ENCODE data around the gene PCP4. TPM values are rescaled to one million over a fixed set of nuclear protein-coding genes. Genes with fewer than 3 reads are reported as not detected.

Gene PCP4
- total RNA-seq, 4 donors from 2014 or later = 1.3 to 12.4 (median 1.7) TPM

DNA sequence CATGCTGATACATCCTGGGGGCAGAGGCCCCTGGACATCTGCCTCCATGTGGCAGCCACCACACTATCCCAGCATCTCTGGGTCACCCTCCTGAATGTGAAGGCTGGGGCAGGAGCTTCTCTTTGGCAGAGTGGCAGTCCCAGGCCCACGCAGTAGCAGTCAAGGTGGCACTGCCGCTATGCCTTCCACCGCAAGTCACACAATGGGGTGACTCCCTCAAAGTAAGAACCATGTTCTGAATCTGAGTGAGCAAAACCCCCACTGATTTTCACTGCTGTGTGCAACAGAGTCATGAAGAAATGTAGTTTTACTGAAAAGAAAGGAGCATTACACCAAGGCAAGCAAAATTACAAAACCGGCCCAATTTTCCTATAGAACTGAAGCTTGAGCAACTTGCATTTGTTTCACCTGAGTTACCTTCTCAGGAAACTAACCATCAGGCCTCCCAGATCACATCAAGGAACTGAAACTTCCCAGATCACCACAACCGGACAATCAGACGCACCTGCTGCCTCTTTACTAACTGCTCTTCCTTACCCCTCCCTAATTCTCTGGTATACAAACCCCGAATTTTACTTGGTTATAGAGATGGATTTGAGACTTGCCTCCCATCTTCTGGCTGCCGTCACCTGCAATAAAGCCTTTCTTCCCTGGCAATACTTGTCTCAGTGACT lies 102.6 kb downstream of the PCP4 start:
- 88% methylated on average over 8 of the region's 8 CpGs for WGBS
- TF ChIP-seq EP300 (IDR thresholded peaks at IDR 0.05) (no peak), POLR2AphosphoS5 (IDR thresholded peaks at IDR 0.05) (no peak), POLR2A (IDR thresholded peaks at IDR 0.05) (no peak)
- TF ChIP-seq, protein P1, sequence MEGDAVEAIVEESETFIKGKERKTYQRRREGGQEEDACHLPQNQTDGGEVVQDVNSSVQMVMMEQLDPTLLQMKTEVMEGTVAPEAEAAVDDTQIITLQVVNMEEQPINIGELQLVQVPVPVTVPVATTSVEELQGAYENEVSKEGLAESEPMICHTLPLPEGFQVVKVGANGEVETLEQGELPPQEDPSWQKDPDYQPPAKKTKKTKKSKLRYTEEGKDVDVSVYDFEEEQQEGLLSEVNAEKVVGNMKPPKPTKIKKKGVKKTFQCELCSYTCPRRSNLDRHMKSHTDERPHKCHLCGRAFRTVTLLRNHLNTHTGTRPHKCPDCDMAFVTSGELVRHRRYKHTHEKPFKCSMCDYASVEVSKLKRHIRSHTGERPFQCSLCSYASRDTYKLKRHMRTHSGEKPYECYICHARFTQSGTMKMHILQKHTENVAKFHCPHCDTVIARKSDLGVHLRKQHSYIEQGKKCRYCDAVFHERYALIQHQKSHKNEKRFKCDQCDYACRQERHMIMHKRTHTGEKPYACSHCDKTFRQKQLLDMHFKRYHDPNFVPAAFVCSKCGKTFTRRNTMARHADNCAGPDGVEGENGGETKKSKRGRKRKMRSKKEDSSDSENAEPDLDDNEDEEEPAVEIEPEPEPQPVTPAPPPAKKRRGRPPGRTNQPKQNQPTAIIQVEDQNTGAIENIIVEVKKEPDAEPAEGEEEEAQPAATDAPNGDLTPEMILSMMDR (IDR thresholded peaks at IDR 0.05) = no peak
- H3K36me3 ChIP-seq = no peaks in the 10 kb centered on the region
- peaks cover 4% of the 10 kb centered on the region for H3K9me3 ChIP-seq
- DNase-seq (ENCODE audit: low spot score in 2 of 2) = no peak
- H3K27ac ChIP-seq = no peak overlapping the region
- H3K27me3 ChIP-seq = no peaks in the 10 kb centered on the region
- no peak overlapping the region for H3K4me3 ChIP-seq
- H3K4me1 ChIP-seq = no peaks in the 10 kb centered on the region

DNA sequence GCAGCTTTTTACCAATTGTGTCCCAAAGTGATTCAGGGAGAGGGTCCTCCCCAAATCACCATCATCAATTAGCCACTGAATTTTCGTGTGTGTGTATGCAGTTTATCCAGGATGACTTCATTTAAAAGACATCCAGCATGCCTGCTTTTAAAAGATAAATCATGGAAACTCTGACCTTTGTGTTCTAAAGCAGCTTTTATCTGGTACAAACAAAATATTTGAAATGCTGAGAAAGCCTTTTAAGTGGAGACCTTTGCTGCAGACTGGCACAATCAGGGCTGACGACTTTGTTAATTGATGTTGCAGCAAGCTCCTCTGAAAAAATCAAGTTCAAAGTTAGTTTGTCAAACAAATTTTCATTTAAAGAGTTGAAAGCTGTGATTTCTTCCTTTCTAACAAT lies 104.7 kb downstream of the PCP4 start:
- Histone ChIP-seq H3K4me3 (no peak overlapping the region), H3K27ac (no peak overlapping the region), H3K27me3 (no peaks in the 10 kb centered on the region), H3K4me1 (no peaks in the 10 kb centered on the region), H3K36me3 (no peaks in the 10 kb centered on the region), H3K9me3 (peaks cover 4% of the 10 kb centered on the region)
- 14% methylated on average over 2 of the region's 2 CpGs for WGBS
- no peak for TF ChIP-seq EP300 (IDR thresholded peaks at IDR 0.05)
- TF ChIP-seq, protein P1 (IDR thresholded peaks at IDR 0.05) = no peak
- no peak for DNase-seq (ENCODE audit: low spot score in 2 of 2)

DNA sequence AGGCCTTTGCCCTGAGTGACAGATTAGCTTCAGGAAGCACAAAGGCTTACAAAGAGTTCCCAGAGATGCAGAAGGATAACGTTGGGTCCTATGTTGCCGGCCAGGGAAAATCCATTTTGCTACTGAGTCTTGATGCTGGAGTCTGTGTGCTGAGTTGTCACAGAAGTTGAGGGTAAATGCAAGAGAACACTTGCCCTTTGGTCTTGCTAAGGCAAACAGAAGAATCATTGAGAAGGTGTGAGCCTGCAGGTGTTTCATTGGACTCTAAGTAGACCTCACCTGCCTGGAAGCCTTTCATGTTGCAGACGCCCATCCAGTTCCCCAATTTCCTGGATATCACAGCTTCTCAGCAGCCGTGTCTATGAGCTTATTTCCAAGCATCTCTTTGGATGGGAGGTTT lies 105.2 kb downstream of the PCP4 start:
- no peaks in the 10 kb centered on the region for H3K4me1 ChIP-seq
- no peak for DNase-seq (ENCODE audit: low spot score in 2 of 2)
- no peak overlapping the region for H3K4me3 ChIP-seq
- H3K27me3 ChIP-seq = no peaks in the 10 kb centered on the region
- H3K27ac ChIP-seq = no peak overlapping the region
- H3K9me3 ChIP-seq = peaks cover 4% of the 10 kb centered on the region
- TF ChIP-seq POLR2AphosphoS5 (IDR thresholded peaks at IDR 0.05) = no peak
- TF ChIP-seq, protein P1 (IDR thresholded peaks at IDR 0.05) = no peak
- TF ChIP-seq POLR2A (IDR thresholded peaks at IDR 0.05) = no peak
- TF ChIP-seq EP300 (IDR thresholded peaks at IDR 0.05) = no peak
- H3K36me3 ChIP-seq = no peaks in the 10 kb centered on the region
- WGBS = 36% methylated on average over 4 of the region's 4 CpGs

DNA sequence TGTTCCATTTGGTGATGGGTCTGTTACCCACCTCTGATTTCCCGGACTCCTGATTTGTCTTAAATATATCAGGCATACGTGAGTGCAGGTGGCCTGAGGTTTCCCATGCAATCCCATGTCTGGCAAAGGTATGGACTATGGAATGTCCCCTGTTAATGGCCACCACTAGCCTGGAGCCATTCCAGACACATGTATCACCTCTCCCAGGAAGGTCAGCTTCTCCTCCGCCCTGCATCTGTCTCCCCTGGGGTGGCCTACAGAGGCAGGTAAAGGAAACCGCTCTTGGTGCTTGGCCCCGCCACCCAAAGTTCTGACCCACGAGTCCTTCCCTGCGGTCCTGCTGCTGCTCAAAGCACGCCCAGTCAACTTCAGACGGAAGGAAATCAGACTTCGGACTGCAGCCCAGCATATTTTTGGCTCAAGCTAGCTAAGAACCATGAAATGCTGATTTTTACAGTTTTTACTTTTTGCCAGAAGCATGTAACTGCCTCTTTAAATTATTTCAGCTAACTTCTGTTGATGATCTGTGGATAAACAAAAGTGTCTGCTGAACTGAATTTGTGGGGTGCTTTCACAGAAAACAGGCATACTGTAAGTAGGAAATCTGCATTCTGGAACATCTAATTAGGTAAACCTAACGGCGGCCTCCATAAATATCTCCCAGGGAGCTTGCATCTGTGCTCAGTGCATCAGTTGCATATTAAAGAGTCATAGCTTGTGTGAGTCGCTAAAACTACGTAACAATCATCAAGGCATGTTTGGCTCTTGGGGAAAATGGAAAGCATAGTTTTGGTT lies 105.9 kb downstream of the PCP4 start:
- Histone ChIP-seq H3K36me3 (no peaks in the 10 kb centered on the region), H3K9me3 (peaks cover under 1% of the 10 kb centered on the region), H3K4me1 (no peaks in the 10 kb centered on the region), H3K27ac (no peak overlapping the region), H3K27me3 (no peaks in the 10 kb centered on the region), H3K4me3 (no peak overlapping the region)
- no peak for DNase-seq (ENCODE audit: low spot score in 2 of 2)
- TF ChIP-seq EP300 (IDR thresholded peaks at IDR 0.05) (no peak), POLR2AphosphoS5 (IDR thresholded peaks at IDR 0.05) (no peak), POLR2A (IDR thresholded peaks at IDR 0.05) (no peak)
- TF ChIP-seq, protein P1 (IDR thresholded peaks at IDR 0.05) = no peak
- WGBS = 76% methylated on average over 13 of the region's 14 CpGs

DNA sequence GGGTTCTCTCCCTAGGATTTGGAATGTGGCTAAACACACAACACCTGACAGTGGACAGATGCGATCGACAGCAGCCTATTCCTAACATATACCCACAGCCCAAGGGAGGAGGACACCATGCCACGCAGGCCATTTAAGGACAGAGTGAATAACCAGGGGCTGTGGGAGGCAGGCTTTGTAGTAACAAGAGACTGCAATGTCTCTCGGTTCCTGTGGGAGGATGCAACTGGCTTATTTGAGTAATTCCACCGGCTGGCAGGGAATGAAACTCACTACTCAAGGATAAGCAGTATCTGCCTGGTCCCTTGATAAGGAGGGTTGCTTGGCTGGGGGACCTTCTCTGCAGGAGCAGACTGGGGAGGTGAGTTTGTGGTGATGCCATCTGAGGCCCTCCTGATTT lies 109.6 kb downstream of the PCP4 start:
- TF ChIP-seq, protein P1 (IDR thresholded peaks at IDR 0.05) = no peak
- TF ChIP-seq POLR2A (IDR thresholded peaks at IDR 0.05) (no peak), EP300 (IDR thresholded peaks at IDR 0.05) (no peak), POLR2AphosphoS5 (IDR thresholded peaks at IDR 0.05) (no peak)
- no peak overlapping the region for H3K27ac ChIP-seq
- H3K4me1 ChIP-seq = no peaks in the 10 kb centered on the region
- no peaks in the 10 kb centered on the region for H3K36me3 ChIP-seq
- DNase-seq (ENCODE audit: low spot score in 2 of 2) = no peak
- H3K27me3 ChIP-seq = no peaks in the 10 kb centered on the region
- H3K4me3 ChIP-seq = no peak overlapping the region
- no peaks in the 10 kb centered on the region for H3K9me3 ChIP-seq
- 87% methylated on average over 5 of the region's 5 CpGs for whole genome bisulfite sequencing
